ENCODE measurements around the gene CNPY1. TPM values are rescaled to one million over a fixed set of nuclear protein-coding genes. Genes with fewer than 3 reads are reported as not detected.

CNPY1 gene
- total RNA-seq, 2 donors from 2014 or later = not detected

DNA sequence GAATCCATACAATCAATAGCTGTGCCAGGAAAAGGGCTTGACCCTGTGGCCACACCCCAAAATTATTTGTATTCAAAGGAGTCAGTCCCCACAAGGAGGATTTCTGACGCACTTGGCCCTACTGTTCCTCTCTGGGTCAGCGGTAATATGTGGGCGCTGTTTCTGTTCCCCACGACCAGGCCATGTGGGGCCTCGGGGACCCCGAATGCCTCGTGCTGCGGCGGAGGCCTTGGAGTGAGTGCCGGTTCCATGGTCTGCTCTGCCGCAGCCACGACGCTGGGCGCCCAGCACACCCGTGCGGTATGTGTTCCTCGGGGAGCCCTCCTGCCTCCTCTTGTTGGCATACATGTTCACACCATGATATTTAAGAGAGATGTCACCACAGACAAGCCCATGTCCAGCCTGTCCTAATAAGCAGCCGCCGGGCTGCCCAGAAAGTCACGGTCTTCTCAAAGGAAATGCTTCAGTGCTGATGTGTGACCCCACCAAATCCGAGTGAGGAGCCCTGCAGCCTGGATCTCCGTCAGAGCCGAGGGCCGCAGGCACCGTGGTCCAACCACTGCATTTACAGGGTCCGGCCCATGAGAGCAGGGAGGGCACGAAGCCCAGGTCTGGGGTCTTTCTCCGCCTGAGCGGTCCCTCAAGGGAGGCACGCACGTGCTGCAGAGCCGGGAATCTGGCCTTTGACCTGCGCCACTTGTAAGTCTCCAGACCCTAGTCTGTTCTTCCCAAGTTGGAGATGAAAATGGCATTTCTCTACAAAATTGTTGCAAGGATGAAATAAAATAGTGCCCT, 52.4 kb downstream of the CNPY1 start:
- Histone ChIP-seq H3K4me1 (no peaks in the 10 kb centered on the region), H3K36me3 (no peaks in the 10 kb centered on the region), H3K9me3 (no peaks in the 10 kb centered on the region), H3K4me3 (no peak overlapping the region), H3K27me3 (no peaks in the 10 kb centered on the region), H3K27ac (no peak overlapping the region), H3K9ac (ENCODE audit: low read depth in 2 of 2, low read length in 2 of 2) (no peak overlapping the region)
- intact Hi-C loops (cut with DNase I) = no loop called here
- DNase-seq = no peak
- TF ChIP-seq, protein P1, sequence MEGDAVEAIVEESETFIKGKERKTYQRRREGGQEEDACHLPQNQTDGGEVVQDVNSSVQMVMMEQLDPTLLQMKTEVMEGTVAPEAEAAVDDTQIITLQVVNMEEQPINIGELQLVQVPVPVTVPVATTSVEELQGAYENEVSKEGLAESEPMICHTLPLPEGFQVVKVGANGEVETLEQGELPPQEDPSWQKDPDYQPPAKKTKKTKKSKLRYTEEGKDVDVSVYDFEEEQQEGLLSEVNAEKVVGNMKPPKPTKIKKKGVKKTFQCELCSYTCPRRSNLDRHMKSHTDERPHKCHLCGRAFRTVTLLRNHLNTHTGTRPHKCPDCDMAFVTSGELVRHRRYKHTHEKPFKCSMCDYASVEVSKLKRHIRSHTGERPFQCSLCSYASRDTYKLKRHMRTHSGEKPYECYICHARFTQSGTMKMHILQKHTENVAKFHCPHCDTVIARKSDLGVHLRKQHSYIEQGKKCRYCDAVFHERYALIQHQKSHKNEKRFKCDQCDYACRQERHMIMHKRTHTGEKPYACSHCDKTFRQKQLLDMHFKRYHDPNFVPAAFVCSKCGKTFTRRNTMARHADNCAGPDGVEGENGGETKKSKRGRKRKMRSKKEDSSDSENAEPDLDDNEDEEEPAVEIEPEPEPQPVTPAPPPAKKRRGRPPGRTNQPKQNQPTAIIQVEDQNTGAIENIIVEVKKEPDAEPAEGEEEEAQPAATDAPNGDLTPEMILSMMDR (IDR thresholded peaks at IDR 0.05) = no peak

DNA sequence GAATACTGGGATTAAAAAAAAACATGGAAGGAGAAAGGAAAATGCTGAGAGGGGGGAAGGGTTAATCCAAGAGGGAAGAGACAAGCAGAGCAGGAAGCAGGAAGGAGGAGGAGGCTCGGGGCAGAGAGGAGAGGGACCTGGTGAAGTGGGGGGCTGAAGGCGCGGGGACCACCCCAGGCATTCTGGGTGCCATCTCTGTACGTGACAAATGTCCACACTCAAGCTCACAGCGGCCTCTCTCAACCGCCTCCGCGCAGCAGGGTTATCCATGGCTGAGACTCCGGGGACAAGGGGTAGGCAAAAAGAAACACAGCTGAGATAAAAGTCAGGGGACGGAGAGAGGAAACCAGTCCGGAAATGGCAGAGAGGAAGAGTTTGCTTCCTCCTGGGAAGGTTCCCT, 54.5 kb downstream of the CNPY1 start:
- Histone ChIP-seq H3K4me1 (no peaks in the 10 kb centered on the region), H3K36me3 (no peaks in the 10 kb centered on the region), H3K27ac (no peak overlapping the region), H3K9ac (ENCODE audit: low read depth in 2 of 2, low read length in 2 of 2) (no peak overlapping the region), H3K27me3 (no peaks in the 10 kb centered on the region), H3K9me3 (no peaks in the 10 kb centered on the region), H3K4me3 (no peak overlapping the region)
- no peak for DNase-seq
- TF ChIP-seq, protein P1 (IDR thresholded peaks at IDR 0.05) = no peak
- intact Hi-C loops (cut with DNase I) = no loop called here

DNA sequence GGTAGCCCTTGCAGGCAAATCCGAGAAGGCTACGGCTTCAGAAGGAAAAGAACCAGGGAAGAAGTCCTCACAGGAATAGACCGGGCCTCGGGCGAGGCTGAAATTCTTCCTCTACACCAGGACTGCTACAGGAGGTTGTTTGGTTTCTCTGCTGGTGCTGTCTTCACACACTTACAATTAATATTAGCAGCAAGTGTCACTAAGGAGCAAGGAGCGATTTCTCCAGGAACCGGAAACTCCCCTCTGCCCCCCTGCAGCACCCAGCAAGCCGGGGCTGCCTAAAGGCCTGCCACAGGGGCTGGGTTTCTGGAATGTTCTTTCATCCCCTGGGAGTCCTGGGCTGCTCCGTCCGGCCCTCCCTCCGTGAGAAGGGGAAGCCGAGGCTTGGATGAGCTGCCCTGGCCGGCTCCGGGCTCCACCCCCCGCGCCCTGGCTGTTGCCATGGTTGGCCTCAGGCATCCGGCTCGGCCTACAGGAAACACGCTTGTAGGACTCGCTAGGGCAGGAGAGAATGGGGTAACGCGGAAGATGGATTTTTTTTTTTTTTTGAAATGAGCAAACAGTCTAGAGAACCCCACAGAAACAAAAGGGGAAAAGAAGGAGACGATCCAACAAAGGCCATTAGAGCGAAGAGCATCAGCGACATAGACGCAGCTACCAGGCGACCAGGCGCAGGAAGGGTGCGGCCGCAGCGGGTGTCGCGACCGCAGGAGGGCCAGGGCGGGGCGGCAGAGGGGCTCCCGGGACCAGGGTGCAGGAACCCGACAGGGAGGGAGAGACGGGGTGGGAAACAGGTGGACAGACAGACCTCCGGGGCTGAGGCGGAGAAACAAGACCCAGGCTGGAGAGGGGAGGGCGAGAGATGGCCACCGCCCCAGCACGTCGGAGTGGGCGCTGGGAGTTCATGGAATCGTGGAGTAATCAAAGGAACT, 55.4 kb downstream of the CNPY1 start:
- DNase-seq = peak; percentile 68
- H3K27ac ChIP-seq = no peak overlapping the region
- no peaks in the 10 kb centered on the region for H3K4me1 ChIP-seq
- H3K9me3 ChIP-seq = no peaks in the 10 kb centered on the region
- H3K4me3 ChIP-seq = peak overlapping the region; percentile 32
- H3K36me3 ChIP-seq = no peaks in the 10 kb centered on the region
- TF ChIP-seq, protein P1 (IDR thresholded peaks at IDR 0.05) = no peak
- H3K9ac ChIP-seq (ENCODE audit: low read depth in 2 of 2, low read length in 2 of 2) = peak overlapping the region in 1 of 2 donors; percentile 58
- intact Hi-C loops (cut with DNase I) = no loop called here
- no peaks in the 10 kb centered on the region for H3K27me3 ChIP-seq

DNA sequence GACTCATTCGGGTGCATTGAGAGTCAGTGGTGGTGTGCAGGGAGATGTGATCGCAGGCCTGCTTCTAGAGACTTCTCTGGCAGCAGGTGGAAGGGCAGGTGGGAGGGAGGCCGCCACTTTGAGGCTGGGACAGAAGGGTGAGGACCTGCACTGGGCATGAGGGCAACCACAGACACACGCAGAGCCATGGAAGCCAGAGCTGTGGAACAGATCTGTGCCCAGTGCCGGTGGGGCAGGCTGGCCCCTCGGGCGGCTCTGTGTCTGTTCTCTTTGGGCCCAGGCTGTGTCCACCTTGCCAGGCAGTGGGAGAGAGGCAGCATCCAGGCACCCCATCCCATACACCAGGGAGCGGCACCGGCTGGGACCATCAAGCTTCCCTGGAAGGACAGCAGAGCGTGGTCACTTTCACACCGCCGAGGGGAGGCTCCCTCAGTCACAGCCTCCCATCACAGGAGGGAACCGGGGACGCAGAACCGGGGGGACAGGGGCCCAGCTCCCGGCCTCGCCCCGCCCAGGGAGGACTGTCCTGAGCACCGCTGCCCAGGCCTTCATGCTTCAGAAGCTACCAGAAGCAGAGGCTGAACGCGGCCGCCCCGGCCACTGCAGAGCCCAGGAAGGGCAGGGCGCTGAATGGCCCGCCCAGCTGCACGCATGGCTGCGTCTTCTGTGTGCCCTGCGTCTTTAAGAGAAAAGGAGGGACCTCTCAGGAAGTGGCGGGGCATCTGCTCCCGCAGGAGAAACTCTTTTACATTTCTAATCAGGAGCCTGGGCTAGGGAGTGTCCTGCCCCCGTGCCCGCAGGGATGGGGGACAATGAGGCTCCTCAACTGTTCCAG, 56.3 kb downstream of the CNPY1 start:
- Histone ChIP-seq H3K27me3 (no peaks in the 10 kb centered on the region), H3K27ac (no peak overlapping the region), H3K4me1 (no peaks in the 10 kb centered on the region), H3K9me3 (no peaks in the 10 kb centered on the region), H3K36me3 (no peaks in the 10 kb centered on the region), H3K4me3 (peak overlapping the region; percentile 32), H3K9ac (ENCODE audit: low read depth in 2 of 2, low read length in 2 of 2) (peak overlapping the region in 1 of 2 donors; percentile 58)
- intact Hi-C loops (cut with DNase I) = no loop called here
- TF ChIP-seq, protein P1 (IDR thresholded peaks at IDR 0.05) = no peak
- peak; percentile 48 for DNase-seq
